ENCODE results near the gene CAPN12. TPM values are rescaled to one million over a fixed set of nuclear protein-coding genes. Genes with fewer than 3 reads are reported as not detected.

CAPN12 gene
- total RNA-seq, 2 donors from 2014 or later: 1.9 to 2.9 TPM

- intact Hi-C loops (cut with DNase I): no loop called here
- no peak for DNase-seq (ENCODE audit: low spot score)
These were observed 25.3 kb downstream of the CAPN12 start for GRCh38 chr19:38718747-38719543.

- intact Hi-C loops (cut with DNase I): no loop called here
These were observed 26.4 kb downstream of the CAPN12 start for GRCh38 chr19:38717855-38718254.

GRCh38 chr19:38717051-38717450 lies 27.2 kb downstream of the CAPN12 start:
- intact Hi-C loops (cut with DNase I): no loop called here
- no peak for DNase-seq (ENCODE audit: low spot score)

More at GRCh38 chr19:38717855-38718254, 26.4 kb downstream of the CAPN12 start:
- DNase-seq (ENCODE audit: low spot score): no peak

- intact Hi-C loops (cut with DNase I): no loop called here
- no peak for DNase-seq (ENCODE audit: low spot score)
These were observed 28.7 kb downstream of the CAPN12 start for GRCh38 chr19:38715555-38715954.

GRCh38 chr19:38714354-38714778 lies 29.9 kb downstream of the CAPN12 start:
- DNase-seq (ENCODE audit: low spot score): no peak
- intact Hi-C loops (cut with DNase I): loop anchor here in 1 of 2 donors (5.0 kb wide), 1 partner anchor 62 kb away; no protein-coding TSS in a partner anchor

- no peak for DNase-seq (ENCODE audit: low spot score)
- intact Hi-C loops (cut with DNase I): loop anchor here in 1 of 2 donors (5.0 kb wide), 1 partner anchor 62 kb away; no protein-coding TSS in a partner anchor
These were observed 30.4 kb downstream of the CAPN12 start for GRCh38 chr19:38713865-38714264.

- intact Hi-C loops (cut with DNase I): loop anchor here in 1 of 2 donors (5.0 kb wide), 1 partner anchor 61 kb away; no protein-coding TSS in a partner anchor
- peak; percentile 89 for DNase-seq (ENCODE audit: low spot score)
These were observed 31.0 kb downstream of the CAPN12 start for GRCh38 chr19:38713227-38713649.

- DNase-seq (ENCODE audit: low spot score): no peak
- intact Hi-C loops (cut with DNase I): loop anchor here in 1 of 2 donors (5.0 kb wide), 1 partner anchor 60 kb away; no protein-coding TSS in a partner anchor
These were observed 32.0 kb downstream of the CAPN12 start for GRCh38 chr19:38712161-38712748.

- no peak for DNase-seq (ENCODE audit: low spot score)
- intact Hi-C loops (cut with DNase I): loop anchor here in 1 of 2 donors (5.0 kb wide), 1 partner anchor 59 kb away; no protein-coding TSS in a partner anchor
These were observed 32.5 kb downstream of the CAPN12 start for GRCh38 chr19:38711726-38712153.

GRCh38 chr19:38710928-38711725 lies 33.1 kb downstream of the CAPN12 start:
- intact Hi-C loops (cut with DNase I): loop anchor here in 1 of 2 donors (5.0 kb wide), 1 partner anchor 59 kb away; no protein-coding TSS in a partner anchor

GRCh38 chr19:38710416-38710702 lies 33.9 kb downstream of the CAPN12 start:
- no peak for DNase-seq (ENCODE audit: low spot score)
- intact Hi-C loops (cut with DNase I): loop anchor here in 1 of 2 donors (5.0 kb wide), 1 partner anchor 58 kb away; no protein-coding TSS in a partner anchor

More at GRCh38 chr19:38710928-38711725, 33.1 kb downstream of the CAPN12 start:
- DNase-seq (ENCODE audit: low spot score): no peak

- no peak for DNase-seq (ENCODE audit: low spot score)
- intact Hi-C loops (cut with DNase I): loop anchor here in 1 of 2 donors (5.0 kb wide), 1 partner anchor 58 kb away; no protein-coding TSS in a partner anchor
These were observed 34.4 kb downstream of the CAPN12 start for GRCh38 chr19:38709671-38710415.

GRCh38 chr19:38709119-38709518 lies 35.2 kb downstream of the CAPN12 start:
- no peak for DNase-seq (ENCODE audit: low spot score)
- intact Hi-C loops (cut with DNase I): no loop called here

- no peak for DNase-seq (ENCODE audit: low spot score)
- intact Hi-C loops (cut with DNase I): no loop called here
These were observed 35.8 kb downstream of the CAPN12 start for GRCh38 chr19:38708413-38709024.

- DNase-seq (ENCODE audit: low spot score): no peak
- intact Hi-C loops (cut with DNase I): no loop called here
These were observed 36.7 kb downstream of the CAPN12 start for GRCh38 chr19:38707512-38708114.

- DNase-seq (ENCODE audit: low spot score): no peak
- intact Hi-C loops (cut with DNase I): no loop called here
These were observed 37.3 kb downstream of the CAPN12 start for GRCh38 chr19:38706792-38707511.

Data from posterior vena cava (tissue), 2 donors.